HG02852 (cell line): Measurements from ENCODE around the gene ABLIM2.

Experiments used
- ATAC-seq: cut with Tn5 transposase; IDR thresholded peaks from one replicate; pipeline ENCODE4 v1.9.1; 2021; ENCODE audit warnings: mild to moderate bottlenecking, moderate library complexity; ENCODE audit not compliant: unreplicated experiment

The ABLIM2 gene

DNA sequence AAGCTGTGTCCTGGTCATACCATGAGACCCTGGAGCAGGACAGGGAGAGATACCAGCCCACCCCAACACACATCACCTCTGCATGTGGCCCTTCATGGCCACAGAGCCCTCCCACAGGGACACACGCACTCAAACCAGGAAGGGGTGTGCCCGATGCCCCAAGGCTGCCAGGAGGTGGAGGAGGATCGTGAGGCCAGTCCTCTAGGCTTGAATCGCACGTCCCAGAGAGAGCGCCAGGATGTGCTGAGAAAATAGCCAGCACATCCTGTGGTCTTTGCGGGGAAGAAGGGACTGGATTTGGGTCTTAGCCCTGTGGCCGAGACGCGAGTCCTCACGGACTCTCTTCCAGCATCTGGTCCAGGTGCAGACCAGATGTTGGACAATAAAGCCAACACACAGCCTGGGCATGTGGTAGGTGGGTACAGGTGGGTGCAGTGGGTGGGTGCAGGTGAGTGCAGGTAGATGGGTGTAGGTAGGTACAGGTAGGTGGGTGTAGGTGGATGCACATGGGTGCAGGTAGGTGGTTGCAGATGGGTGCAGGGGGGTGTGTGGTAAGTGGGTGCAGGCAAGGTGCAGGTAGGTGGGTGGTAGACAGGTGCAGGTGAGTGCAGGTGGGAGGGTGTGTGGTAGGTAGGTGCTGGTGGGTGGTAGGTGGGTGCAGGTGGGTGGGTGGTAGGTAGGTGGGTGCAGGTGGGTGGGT lies 124.6 kb downstream of the ABLIM2 start:
- no peak for ATAC-seq

DNA sequence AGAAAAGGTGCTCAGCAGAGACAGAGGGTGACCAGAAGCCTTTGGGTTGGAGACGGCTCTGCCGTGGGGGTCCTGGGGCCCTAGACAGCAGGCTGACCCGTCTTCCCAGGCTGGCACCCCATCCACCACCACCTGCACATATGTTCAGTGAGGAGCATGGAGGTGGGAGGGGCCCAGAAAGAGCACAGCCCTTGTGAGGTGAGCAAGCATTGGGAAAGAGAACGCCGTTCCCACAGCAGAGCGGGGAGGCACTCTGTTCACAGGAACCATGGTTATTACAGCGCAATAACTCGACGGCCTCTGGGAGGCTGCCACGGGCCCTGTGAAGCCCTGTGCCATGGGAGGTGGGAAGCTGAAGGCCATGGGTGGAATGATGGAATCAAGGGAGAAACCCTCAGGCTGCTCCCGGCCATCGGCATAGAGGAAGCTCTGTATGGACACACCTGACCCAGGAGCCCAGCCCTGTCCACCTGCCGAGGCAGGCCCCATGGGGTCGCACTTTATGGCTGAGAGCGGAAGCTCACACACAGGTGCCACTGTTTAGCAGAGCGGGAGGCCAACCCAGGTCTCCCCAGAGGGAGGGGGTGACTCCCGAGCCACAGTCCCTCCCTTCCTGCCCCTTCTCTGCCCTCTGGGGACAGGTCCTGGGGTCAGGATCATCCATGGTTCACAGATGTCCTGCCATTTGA lies 125.4 kb downstream of the ABLIM2 start:
- no peak for ATAC-seq

DNA sequence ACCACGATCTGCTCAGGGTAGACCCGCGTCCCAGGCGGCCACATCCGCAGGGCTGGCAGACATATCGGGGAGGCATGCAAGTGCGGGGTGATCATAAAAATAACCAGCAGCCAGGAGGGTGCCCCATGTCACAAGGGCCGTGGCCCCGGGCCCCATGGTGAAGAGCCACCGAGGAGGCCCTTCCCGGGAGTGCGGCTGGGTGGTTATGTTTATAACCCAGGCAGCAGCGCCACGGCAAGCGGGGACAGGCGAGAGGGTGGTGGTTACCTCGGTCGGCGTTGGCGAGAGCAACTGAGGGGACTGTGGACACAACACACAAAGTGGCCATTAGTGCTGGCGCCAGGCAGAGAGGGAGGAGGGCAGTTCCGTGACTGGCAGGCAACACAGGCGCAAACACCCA lies 126.2 kb downstream of the ABLIM2 start:
- no peak for ATAC-seq

DNA sequence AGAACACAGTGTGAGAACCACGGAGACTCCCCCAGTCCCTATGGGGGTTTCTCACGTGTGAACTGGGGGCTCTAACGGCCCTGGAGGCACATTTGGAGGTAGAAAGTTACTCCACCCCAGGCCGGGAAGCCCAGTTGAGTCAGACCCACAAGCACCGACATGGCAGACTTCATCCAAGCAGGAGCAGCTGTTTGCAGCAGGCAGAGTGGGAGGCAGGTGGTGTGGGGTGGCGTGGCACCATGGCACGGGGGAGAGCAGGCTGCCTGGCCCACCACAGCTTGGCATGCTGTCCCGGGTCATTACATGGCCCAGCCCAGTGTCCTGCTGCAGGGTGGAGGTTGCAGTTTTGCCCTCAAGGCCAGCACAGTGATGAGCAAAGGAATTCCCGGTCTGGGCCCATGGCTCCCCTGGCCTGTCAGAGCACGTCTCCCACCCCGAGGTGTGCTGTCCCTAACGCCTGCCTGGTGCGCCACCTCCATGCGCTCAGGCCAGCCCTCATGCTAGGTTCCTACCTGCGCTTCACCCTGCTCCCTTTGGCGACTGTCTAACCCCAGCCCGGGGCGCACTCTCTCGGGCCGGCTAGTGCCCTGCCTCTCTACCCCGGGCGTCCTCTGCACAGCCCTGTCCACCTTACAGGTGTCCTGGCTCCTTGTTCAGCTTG lies 128.4 kb downstream of the ABLIM2 start:
- no peak for ATAC-seq

DNA sequence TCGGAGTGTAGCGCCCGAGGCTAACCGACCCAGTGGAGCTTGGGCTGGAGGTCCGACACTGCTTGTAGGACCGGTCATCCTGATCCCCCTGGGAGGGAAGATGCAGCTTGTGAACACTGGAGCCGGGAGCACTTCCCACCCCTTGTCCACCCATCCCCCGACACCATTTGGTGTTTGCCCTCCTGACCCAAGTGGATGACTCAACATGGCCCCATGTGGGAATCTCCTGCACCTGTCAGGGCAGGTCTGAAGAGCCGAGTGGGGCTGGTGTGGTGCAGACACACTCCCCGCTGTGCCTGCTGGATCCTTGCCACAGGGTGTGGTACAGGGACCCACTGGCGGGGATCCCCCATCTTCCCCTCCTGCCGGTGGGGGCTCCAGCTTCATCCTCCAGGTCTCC lies 128.9 kb downstream of the ABLIM2 start:
- no peak for ATAC-seq

DNA sequence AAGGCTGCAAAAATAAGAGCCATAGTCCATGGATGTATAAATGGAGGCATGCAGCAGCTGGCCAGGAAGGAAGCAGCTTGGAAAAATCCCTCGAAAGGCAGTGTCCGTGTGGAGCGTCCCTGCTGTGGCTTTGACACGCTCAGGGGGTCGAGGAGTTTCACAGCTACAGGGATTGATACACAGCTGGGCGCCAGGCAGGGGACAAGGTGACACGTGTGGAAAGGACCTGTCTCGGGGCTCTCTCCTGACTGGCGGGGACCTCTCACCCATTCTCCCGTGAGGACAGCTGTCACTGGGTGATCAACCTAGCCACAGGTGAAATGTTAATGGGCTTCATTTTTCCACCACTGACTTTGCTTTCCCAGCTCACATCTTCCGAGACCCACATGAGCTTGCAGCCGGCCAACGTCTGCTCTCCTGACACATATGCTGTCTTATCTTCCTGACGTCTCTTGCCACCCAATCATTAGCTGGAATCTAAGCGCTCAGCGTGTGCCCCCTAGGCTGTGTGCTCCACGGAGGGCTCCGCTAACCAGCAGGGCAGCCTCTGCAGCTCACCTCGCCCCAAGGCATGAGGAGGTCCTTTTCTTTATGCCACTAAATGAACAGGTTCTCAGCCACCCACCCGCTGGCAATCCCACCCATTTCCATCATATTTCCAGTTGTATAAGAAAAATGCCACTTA lies 129.6 kb downstream of the ABLIM2 start:
- no peak for ATAC-seq

DNA sequence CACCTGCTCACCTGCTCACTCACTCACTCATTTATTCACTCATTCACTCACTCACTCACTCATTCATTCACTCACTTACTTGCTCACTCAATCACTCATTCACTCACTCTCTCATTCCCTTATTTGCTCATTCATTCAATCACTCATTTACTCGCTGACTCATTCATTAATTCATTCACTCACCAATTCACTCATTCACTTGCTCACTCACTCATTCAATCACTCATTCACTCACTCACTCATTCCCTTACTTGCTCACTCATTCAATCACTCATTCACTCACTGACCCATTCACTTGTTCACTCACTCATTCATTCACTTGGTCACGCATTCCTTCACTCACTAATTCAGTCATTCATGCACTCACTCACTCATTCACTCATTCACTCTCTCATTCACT lies 130.2 kb downstream of the ABLIM2 start:
- ATAC-seq, result no peak

DNA sequence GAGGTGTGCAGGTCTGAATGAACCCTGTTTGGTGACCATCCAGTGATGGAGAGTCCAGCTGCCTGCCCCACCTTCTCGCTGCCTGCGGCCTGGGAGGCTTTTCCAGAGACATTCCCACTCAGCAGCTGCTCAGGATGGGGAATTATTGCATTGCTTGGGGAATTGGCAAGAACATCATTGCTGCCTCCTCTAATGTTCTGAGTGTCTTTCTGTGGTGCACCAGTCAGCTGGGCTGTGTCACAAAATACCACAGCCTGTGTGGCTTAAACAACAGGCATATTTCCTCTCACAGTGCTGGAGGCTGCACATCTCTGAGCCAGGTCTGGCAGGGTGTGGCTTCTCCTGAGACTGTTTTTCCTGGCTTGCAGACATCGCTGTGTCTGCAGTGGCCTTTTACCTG lies 132.2 kb downstream of the ABLIM2 start:
- ATAC-seq, result no peak

DNA sequence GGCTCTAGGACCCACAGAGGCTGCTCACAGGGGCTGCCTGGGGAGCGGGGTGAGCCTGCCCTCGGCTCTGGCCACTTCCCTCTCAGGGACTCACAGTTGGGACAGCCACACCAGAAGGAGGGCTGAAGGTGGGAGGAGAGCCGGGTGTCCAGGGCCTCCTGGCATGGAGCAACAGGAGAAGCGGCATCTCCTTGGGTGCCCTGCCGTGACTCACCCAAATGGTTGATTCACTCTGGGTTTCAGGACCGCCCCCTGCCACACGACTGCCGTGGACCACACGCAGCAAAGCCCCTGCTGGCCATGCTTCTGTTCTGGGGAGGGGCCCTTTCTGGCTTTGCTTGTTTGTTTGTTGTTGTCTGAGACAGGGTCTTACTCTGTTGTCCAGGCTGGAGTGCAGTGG lies 132.9 kb downstream of the ABLIM2 start:
- no peak for ATAC-seq

DNA sequence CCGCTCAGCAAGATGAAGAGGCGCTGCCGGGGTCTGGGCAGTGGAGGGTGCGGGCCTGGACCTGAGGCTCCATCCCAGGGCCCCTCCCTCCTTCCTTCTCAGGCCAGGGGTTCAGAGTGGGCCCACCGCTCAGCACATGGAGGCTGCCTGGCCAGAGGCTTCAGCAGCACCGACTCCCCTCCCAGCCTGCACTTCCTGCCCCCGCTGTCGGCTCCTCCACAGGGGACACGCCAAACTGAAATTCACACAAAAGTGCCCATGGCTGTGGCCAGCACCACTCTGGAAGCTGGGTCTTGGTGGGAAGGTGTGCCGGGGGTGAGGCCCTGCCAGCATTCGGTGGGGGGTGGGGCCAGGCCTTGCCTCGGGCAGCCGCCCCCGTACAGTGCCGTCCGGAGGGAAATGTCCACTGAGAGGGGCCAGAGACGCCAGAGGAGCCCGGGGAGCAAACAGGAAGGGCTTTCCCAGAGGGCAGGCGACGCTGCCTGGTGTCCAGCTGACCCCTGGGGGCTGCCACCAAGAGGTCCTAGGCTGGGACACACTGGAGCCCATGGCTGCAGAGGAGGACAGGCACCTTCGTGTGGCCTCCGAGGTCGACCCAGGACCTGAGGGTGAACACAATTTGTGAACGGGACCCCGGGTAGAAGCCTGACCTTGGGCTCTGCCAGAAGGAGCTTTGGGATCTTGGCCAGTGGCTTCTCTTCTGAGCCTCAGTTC lies 134.4 kb downstream of the ABLIM2 start:
- ATAC-seq, result no peak

DNA sequence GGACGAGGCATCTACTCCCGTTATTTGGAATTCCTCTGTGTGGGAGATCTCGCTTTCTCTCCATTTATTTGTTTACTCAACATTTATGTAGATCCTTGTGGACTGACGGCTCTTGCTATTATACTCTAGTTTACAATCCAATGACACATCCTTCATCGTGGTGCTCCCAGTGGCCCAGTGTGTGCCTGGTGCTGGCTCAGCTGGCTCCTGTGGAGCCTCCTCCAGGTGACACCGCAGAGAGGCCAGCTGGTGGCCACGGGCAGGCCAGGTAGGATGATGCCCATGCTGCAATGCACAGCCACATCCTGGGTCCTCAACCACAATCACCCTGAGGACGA lies 134.9 kb downstream of the ABLIM2 start:
- no peak for ATAC-seq

DNA sequence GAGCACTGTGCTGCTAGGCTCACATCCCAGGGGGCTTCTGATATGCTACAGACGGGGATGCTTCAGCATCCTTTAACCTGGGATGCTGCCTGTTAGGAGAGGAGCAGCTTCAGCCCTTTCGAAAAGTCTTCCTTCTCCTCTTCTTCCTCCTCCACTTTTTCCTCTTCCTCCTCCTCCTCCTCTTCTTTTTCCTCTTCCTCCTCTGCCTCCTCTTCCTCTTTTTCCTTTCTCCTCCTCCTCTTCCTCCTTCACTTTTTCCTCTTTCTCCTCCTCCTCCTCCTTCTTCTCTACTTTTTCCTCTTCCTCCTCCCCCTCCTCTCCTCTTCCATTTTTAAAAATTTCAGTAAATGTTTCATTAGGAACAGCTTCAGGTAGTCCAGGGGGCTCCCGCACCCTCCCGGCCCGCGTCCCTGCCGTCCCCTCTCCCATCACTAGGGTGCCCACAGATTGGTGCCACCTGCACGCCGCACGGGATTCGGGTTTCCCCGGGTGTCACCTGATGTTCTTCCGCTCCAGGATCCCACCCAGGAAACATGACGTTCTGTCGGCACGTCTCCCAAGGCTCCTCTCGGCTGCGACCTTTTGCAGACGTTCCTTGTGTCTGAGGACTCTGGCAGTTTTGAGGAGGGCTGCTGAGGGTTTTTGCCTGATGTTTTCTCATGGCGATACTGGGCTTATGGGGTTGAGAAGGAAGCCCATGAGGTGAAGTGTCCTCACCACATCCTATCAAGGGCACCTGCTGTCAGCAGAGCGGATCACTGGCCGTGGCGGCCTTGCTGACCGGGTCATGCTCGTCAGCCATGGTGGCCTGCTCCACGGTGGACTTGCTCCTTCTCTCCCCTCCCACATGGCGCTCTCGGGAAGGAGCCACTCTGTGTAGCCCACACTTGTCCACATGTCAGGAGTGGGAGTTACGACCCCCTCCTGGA lies 135.6 kb downstream of the ABLIM2 start:
- ATAC-seq, result no peak

DNA sequence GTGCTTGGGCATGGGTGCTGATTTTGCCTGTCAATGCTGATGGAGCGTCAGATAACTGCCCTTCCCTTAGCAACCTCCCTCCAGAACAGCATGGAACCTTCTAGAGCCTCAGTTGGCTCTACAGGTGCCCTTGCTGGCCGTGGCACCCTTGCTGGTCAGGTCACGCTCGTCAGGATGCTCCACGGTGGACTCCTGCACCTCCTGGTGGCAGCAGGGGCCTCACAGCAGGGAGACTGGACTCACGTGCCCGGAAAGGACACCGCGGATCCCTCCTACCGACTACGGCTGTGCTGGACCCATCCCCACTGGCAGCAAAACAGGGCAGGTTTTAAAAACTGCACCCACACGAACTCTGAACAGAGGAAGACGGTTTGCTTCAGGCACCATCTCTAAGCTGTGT lies 136.8 kb downstream of the ABLIM2 start:
- ATAC-seq, result no peak

DNA sequence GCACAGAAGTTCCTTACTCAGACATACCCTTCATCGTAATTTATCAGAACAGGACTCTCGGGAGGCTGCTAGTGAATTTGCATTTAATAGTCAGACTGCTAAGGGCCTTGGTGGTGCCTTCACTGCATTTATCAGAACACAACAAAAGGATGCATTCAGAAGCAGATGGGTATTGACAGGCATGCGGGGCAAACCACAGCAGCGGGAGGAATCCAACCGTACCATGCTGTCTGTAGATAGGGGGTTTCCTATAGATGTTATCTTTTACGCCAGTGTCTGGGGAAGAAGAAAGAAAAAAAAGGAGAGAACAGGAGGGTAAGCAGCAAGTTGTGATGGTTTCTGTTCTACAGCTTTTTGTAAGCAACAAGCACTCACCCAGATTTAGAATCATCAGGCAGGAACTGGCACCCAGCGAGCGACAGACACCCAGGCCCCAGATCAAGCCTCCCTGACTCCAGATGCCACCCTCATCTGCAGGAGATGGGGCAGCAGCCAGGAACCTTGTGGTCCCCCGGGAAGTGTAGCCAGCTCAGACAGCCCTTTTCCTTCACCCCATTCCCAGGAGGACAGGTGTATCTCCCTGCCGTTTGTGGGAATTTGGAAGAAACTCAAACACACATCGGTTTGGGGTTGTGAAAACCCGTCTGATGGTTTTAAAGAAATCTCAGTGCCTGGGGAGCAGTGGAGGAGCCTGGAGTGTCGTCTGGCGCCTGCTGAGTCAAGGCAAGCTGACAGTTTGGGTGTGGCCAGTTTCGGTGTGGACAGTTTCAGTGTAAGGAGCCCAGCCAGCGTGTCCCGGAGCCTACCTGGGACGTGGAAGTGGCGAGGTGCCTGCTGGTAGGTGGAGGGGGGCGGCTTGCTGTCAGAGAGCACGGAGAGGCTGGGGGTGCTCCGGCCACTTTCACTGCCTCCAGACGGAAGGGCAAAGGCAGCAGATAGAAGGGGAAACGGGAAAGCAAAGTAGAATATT lies 138.9 kb downstream of the ABLIM2 start:
- ATAC-seq, result no peak

DNA sequence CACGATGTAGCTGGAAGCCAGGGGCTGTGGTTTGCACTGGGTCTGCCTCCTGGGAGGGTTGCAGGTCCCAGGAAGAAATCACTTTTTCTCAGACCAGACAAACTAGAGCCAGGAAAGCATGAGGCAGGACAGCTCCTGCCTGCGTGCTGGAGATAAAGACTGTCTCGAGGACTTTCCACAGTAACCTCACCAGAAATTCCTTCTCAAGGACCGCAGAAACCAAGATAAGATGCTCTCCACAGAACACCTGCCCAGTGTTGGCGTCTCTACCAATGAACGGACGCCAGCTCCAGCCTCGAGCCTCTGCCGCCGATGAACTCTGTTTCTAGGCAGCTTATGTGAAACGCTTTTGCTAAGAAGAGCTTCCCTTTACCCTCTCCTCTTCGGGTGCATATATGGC lies 142.1 kb downstream of the ABLIM2 start:
- ATAC-seq, result no peak

DNA sequence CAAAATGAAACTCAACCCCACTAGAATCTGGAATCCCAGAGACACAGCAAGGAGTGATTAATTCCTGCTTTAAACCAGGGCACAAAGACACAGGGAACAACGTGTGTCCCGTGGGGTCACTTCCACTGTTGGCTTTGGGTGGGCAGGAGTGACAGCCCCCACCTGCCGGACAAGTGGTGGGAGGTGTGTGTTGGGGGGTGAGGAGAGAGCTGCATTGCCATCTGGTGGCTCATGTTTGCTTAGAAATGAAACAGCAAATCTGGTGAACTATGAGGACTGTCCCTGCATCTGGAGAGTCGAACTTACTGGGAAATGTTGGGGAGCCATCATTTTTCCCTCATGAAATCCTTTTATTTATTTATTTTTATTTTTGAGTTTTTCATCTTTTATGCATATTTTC lies 143.1 kb downstream of the ABLIM2 start:
- ATAC-seq, result no peak

DNA sequence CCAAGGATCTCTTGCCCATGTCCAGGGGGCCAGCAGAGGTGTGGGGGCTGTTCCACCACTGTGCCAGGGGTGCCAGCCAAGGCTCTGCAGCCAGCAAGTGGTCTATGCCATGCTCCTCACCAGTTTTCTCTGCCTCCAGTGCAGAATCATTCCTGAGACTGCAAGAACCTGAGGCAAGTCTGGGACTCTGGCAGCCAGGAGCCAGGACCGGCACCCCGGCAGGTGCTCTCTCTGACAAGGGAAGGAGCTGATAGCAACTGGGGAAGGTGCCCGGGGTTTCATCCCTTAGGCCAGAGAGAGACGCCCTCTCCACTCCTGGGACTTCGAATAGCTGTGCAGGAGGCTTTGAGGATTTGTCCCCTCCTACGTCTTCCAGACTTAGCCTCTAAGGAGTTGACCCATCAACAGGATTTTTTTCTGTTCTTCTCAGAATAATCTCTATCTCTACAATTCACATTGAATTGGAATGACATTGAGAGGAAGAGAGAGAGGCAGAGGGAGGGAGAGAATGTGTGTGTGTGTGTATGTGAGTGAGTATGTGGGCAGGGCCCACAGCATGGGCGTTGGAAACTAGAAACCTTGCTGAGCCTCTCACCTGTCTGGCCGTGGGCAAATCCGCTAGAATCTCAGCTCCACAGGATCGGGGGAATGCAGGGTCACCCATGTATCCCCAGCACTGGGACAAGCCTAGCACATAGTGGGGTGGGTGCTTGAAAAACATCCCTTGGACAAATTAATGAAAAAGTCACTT lies 144.5 kb downstream of the ABLIM2 start:
- ATAC-seq, result no peak

DNA sequence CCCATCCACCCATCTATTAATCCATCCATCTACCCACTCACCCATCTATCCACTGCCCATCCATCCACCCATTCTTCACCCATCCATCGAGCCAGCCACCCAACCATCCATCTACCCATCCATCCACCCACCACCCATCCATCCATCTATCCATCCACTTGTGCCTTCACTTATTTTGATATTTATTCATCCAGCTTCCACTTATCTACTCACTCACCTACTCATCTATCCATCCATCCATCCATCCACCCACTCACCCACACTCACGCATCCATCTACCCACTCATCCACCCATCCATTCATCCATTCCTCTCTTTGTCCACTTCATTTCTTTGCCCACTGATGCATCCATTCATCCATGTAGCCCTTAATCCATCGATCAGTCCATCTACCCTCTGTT lies 146.1 kb downstream of the ABLIM2 start:
- no peak for ATAC-seq
